MM.1S (cell line): Measurements from ENCODE around the gene DYNLT1.

Experiments used
- DNase-seq: peaks from one replicate; pipeline ENCODE4 v3.0.0-alpha.2; 2015
- H2AFZ ChIP-seq: fragments of 300-600 bp; sonication (generic); 2 replicates; pipeline ENCODE4 v1.6.0; 2016; ENCODE audit warnings: antibody characterized with exemption, low read length
- H3F3A ChIP-seq: fragments of 300-600 bp; sonication (generic); 2 replicates; pipeline ENCODE4 v1.6.1; 2016; ENCODE audit warnings: mild to moderate bottlenecking, antibody characterized with exemption, low read length, moderate library complexity, mixed read lengths; ENCODE audit not compliant: insufficient read depth
- H3K27ac ChIP-seq: fragments of 300-600 bp; sonication (generic); 2 replicates; pipeline ENCODE4 v1.5.1; 2016; ENCODE audit warnings: mild to moderate bottlenecking, low read length
- H3K27me3 ChIP-seq: fragments of 300-600 bp; sonication (generic); replicated peaks from 2 replicates; pipeline ENCODE4 v1.6.0; 2016; ENCODE audit warnings: low read length; ENCODE audit not compliant: insufficient read depth
- H3K36me3 ChIP-seq: fragments of 300-600 bp; sonication (generic); replicated peaks from 2 replicates; pipeline ENCODE4 v1.6.1; 2016; ENCODE audit warnings: mild to moderate bottlenecking, low read length, mixed read lengths; ENCODE audit not compliant: insufficient read depth
- H3K4me1 ChIP-seq: fragments of 300-600 bp; sonication (generic); 2 replicates; pipeline ENCODE4 v1.6.1; 2016; ENCODE audit warnings: low read length, mixed read lengths
- H3K4me2 ChIP-seq: fragments of 300-600 bp; sonication (generic); 2 replicates; pipeline ENCODE4 v1.6.0; 2016; ENCODE audit warnings: low read depth, low read length
- H3K4me3 ChIP-seq: fragments of 300-600 bp; sonication (generic); 2 replicates; pipeline ENCODE4 v1.5.1; 2016; ENCODE audit warnings: low read length, mixed read lengths
- H3K79me2 ChIP-seq: fragments of 300-600 bp; sonication (generic); 2 replicates; pipeline ENCODE4 v1.6.1; 2016; ENCODE audit warnings: mixed run types, low read length, mixed read lengths
- H3K9ac ChIP-seq: fragments of 300-600 bp; sonication (generic); 2 replicates; pipeline ENCODE4 v1.6.1; 2016; ENCODE audit warnings: low read length, mixed read lengths
- H3K9me2 ChIP-seq: fragments of 300-600 bp; sonication (generic); replicated peaks from 2 replicates; pipeline ENCODE4 v1.6.1; 2016; ENCODE audit warnings: mild to moderate bottlenecking, low read length, mixed read lengths; ENCODE audit not compliant: insufficient read depth
- H3K9me3 ChIP-seq: fragments of 300-600 bp; sonication (generic); replicated peaks from 2 replicates; pipeline ENCODE4 v1.6.1; 2016; ENCODE audit warnings: mild to moderate bottlenecking, low read length, mixed read lengths; ENCODE audit not compliant: insufficient read depth
- H4K20me1 ChIP-seq: fragments of 300-600 bp; sonication (generic); 2 replicates; pipeline ENCODE4 v1.6.1; 2016; ENCODE audit warnings: mild to moderate bottlenecking, low read length, moderate library complexity, mixed read lengths; ENCODE audit not compliant: insufficient read depth
- EZH2 ChIP-seq: fragments of 300-600 bp; sonication (generic); optimal IDR thresholded peaks from 2 replicates; pipeline ENCODE3; 2017; ENCODE audit warnings: low read depth, mild to moderate bottlenecking, antibody characterized with exemption, low read length, mixed read lengths
- EZH2phosphoT487 ChIP-seq: fragments of 300-600 bp; sonication (generic); IDR thresholded peaks from 2 replicates; pipeline ENCODE4 v1.6.1; 2018; ENCODE audit warnings: antibody characterized with exemption, low read length
- TF ChIP-seq, protein P1 (sequence below): fragments of 300-600 bp; sonication (generic); IDR thresholded peaks from 2 replicates; pipeline ENCODE4 v1.5.1; 2016; ENCODE audit warnings: antibody characterized with exemption, low read length, mixed read lengths

DYNLT1 gene

DNA sequence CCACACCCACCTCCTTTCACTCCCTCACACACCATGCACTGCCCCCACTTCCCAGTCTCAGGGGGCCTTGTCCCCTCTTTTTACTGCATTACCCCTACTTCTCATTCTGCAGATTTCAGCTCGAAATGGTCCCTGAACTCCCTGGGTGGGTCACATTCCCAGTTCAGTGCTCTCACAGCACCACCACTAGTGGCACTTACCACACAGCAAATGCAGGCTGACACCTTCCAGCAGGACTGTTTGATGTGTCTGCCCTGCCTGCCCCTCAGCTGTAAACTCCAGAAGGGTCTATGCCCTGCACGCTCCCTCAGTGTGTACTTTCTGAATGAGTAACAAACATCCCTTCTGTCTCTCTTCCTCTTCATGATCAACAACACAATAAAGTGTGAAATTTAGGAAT lies 4.0 kb downstream of the DYNLT1 start:
- Histone ChIP-seq H3K27me3 (no peaks in the 10 kb centered on the region), H3K27ac (no peak overlapping the region), H3K9ac (no peak overlapping the region), H3K4me2 (no peak overlapping the region), H3K9me3 (no peaks in the 10 kb centered on the region), H3K9me2 (no peaks in the 10 kb centered on the region), H3K79me2 (peaks cover 16% of the 10 kb centered on the region), H4K20me1 (no peaks in the 10 kb centered on the region; the same call in 1 of the 2 replicates), H2AFZ (no peak overlapping the region), H3K36me3 (no peaks in the 10 kb centered on the region), H3F3A (peaks cover 4% of the 10 kb centered on the region; the same call in 1 of the 2 replicates), H3K4me1 (0 out of 2 replicates have a peak, but pooled peaks cover 3% of the 10 kb centered on the region), H3K4me3 (no peak overlapping the region)
- TF ChIP-seq EZH2 = no peak
- no peak for TF ChIP-seq EZH2phosphoT487
- TF ChIP-seq, protein P1, sequence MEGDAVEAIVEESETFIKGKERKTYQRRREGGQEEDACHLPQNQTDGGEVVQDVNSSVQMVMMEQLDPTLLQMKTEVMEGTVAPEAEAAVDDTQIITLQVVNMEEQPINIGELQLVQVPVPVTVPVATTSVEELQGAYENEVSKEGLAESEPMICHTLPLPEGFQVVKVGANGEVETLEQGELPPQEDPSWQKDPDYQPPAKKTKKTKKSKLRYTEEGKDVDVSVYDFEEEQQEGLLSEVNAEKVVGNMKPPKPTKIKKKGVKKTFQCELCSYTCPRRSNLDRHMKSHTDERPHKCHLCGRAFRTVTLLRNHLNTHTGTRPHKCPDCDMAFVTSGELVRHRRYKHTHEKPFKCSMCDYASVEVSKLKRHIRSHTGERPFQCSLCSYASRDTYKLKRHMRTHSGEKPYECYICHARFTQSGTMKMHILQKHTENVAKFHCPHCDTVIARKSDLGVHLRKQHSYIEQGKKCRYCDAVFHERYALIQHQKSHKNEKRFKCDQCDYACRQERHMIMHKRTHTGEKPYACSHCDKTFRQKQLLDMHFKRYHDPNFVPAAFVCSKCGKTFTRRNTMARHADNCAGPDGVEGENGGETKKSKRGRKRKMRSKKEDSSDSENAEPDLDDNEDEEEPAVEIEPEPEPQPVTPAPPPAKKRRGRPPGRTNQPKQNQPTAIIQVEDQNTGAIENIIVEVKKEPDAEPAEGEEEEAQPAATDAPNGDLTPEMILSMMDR = no peak
- no peak for DNase-seq

DNA sequence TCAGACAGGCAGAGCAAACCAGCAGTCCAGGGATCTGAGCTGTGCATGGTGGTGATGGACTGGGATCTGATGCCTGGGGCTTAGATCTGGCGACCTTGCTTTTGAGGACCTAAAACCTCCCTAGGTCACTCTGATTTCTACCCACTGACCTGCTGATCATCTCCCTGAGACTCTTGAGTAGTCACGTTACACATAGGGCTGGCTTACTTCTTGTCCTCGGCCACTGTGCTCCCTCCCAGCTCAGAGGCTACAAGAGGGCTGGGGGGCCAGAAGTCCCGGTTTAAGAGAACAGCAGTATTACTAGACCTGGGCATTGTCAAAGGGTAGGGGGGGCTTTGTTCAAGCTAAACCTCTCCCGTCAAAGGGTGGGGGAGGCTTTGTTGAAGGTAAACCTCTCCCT lies 5.5 kb downstream of the DYNLT1 start:
- H3K27me3 ChIP-seq = no peaks in the 10 kb centered on the region
- H3K4me2 ChIP-seq = no peak overlapping the region
- no peak overlapping the region for H2AFZ ChIP-seq
- no peak overlapping the region for H3K27ac ChIP-seq
- TF ChIP-seq EZH2phosphoT487 (no peak), EZH2 (no peak)
- TF ChIP-seq, protein P1 = no peak
- no peak for DNase-seq
- H3K9me2 ChIP-seq = no peaks in the 10 kb centered on the region
- no peaks in the 10 kb centered on the region for H3K9me3 ChIP-seq
- H3K4me3 ChIP-seq = no peak overlapping the region
- no peaks in the 10 kb centered on the region for H3K36me3 ChIP-seq
- H3K9ac ChIP-seq = no peak overlapping the region
- no peaks in the 10 kb centered on the region; the same call in 1 of the 2 replicates for H4K20me1 ChIP-seq
- H3K79me2 ChIP-seq = peaks cover 16% of the 10 kb centered on the region
- no peaks in the 10 kb centered on the region for H3F3A ChIP-seq
- H3K4me1 ChIP-seq = no peaks in the 10 kb centered on the region

DNA sequence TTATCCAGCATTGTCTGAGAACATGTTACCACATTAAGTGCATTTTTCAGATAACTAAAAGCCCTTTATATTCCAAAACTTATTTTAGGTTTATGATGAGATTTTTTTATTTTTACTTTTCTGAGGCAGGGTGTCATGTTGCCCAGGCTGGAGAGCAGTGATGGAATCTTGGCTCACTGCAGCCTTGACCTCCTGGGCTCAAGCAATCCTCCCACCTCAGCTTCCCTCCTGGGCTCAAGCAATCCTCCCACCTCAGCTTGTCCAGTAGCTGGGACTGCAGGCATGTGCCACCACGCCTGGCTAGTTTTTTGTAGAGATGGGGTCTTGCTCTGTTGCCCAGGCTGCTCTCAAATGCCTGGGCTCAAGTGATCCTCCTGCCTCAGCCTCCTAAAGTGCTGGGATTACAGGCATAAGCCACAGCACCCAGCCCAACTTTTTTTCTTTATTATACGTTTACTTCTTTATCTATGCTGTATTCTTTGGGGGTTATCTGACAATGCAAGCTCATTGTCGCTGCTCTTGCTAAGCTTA lies 6.2 kb downstream of the DYNLT1 start:
- TF ChIP-seq, protein P1 = no peak
- no peak for TF ChIP-seq EZH2phosphoT487
- no peak for TF ChIP-seq EZH2
- H3F3A ChIP-seq = no peaks in the 10 kb centered on the region
- no peak overlapping the region for H3K27ac ChIP-seq
- no peaks in the 10 kb centered on the region for H3K4me1 ChIP-seq
- no peak overlapping the region for H2AFZ ChIP-seq
- H3K9me2 ChIP-seq = no peaks in the 10 kb centered on the region
- H3K9ac ChIP-seq = no peak overlapping the region
- H3K9me3 ChIP-seq = no peaks in the 10 kb centered on the region
- no peaks in the 10 kb centered on the region for H3K36me3 ChIP-seq
- no peaks in the 10 kb centered on the region; the same call in 1 of the 2 replicates for H4K20me1 ChIP-seq
- no peak overlapping the region for H3K4me2 ChIP-seq
- H3K27me3 ChIP-seq = no peaks in the 10 kb centered on the region
- DNase-seq = no peak
- H3K79me2 ChIP-seq = peaks cover 13% of the 10 kb centered on the region
- H3K4me3 ChIP-seq = no peak overlapping the region
